Kidney glomerular epithelial cell (primary cell): ENCODE data around the gene TMTC3.
A peak's percentile ranks its signal among the peaks of the same experiment; 100 is the strongest.
"Not testable (repeated sequence)": the region's sequence is repeated elsewhere in the genome, so short reads cannot be mapped to it uniquely, and the experiment has no call there.

Source experiments
- DNase-seq: peaks from one replicate; lab custom pipeline; 2025; lab: John Stamatoyannopoulos, UW

The TMTC3 gene

GRCh38 chr12:88166179-88166578, 24.1 kb downstream of the TMTC3 start:
- no peak for DNase-seq

- no peak for DNase-seq
These were observed 25.3 kb downstream of the TMTC3 start for GRCh38 chr12:88167384-88167783.

GRCh38 chr12:88172844-88173407, 30.8 kb downstream of the TMTC3 start:
- DNase-seq: no peak

GRCh38 chr12:88175544-88175943, 33.4 kb downstream of the TMTC3 start:
- DNase-seq: no peak

GRCh38 chr12:88179436-88180014, 37.4 kb downstream of the TMTC3 start:
- no peak for DNase-seq

GRCh38 chr12:88181881-88182280, 39.8 kb downstream of the TMTC3 start:
- DNase-seq: no peak

GRCh38 chr12:88182416-88182815, 40.3 kb downstream of the TMTC3 start:
- no peak for DNase-seq

- no peak for DNase-seq
These were observed 42.1 kb downstream of the TMTC3 start for GRCh38 chr12:88184196-88184595.

- DNase-seq: no peak
These were observed 43.2 kb downstream of the TMTC3 start for GRCh38 chr12:88185279-88185678.

GRCh38 chr12:88185988-88186387, 43.9 kb downstream of the TMTC3 start:
- DNase-seq: peak; percentile 50

GRCh38 chr12:88187571-88187970, 45.5 kb downstream of the TMTC3 start:
- DNase-seq: no peak

- no peak for DNase-seq
These were observed 46.1 kb downstream of the TMTC3 start for GRCh38 chr12:88188180-88188579.

GRCh38 chr12:88192426-88192825, 50.3 kb downstream of the TMTC3 start:
- no peak for DNase-seq

GRCh38 chr12:88194868-88195267, 52.8 kb downstream of the TMTC3 start:
- no peak for DNase-seq

GRCh38 chr12:88200029-88200428, 57.9 kb downstream of the TMTC3 start:
- DNase-seq: no peak

GRCh38 chr12:88202500-88202899, 60.4 kb downstream of the TMTC3 start:
- DNase-seq: no peak

GRCh38 chr12:88206601-88207000, 64.5 kb downstream of the TMTC3 start:
- no peak for DNase-seq

GRCh38 chr12:88207921-88208620, 66.0 kb downstream of the TMTC3 start:
- no peak for DNase-seq

GRCh38 chr12:88208661-88209060, 66.6 kb downstream of the TMTC3 start:
- DNase-seq: no peak

GRCh38 chr12:88210311-88210710, 68.2 kb downstream of the TMTC3 start:
- DNase-seq: not testable (repeated sequence)

- DNase-seq: no peak
These were observed 76.2 kb downstream of the TMTC3 start for GRCh38 chr12:88218293-88218692.

- DNase-seq: no peak
These were observed 77.8 kb downstream of the TMTC3 start for GRCh38 chr12:88219861-88220260.

- no peak for DNase-seq
These were observed 81.4 kb downstream of the TMTC3 start for GRCh38 chr12:88223519-88223918.

- DNase-seq: no peak
These were observed 83.7 kb downstream of the TMTC3 start for GRCh38 chr12:88225776-88226175.
